ENCODE results near the gene HAGHL. TPM values are rescaled to one million over a fixed set of nuclear protein-coding genes. Genes with fewer than 3 reads are reported as not detected.

Gene HAGHL
- total and polyA plus RNA-seq, 2 of the 8 experiments (the other 6 are each of a cell fraction or from before 2014, with no cell fraction given): 26.6 to 26.9 TPM

- Histone ChIP-seq H3K14ac (ENCODE audit: insufficient read length) (no peak overlapping the region), H4K91ac (replicated peaks; ENCODE audit: insufficient read length, low read length) (no peak overlapping the region), H4K8ac (ENCODE audit: extremely low read depth, insufficient read depth, low read length) (no peak overlapping the region), H3K23ac (ENCODE audit: insufficient read length) (no peak overlapping the region), H4K5ac (ENCODE audit: insufficient read length, low read depth, low read length) (no peak overlapping the region), H3K27me3 (replicated peaks in 1 of 4; ENCODE audit: control insufficient read depth in 3 of 4, extremely low read depth in 1 of 4, insufficient read depth in 3 of 4, low read length in 3 of 4) (peaks cover 57 to 84% (median 79%) of the 10 kb centered on the region in 4 experiments), H4K20me1 (replicated peaks in 1 of 2; ENCODE audit: control insufficient read depth in 1 of 2, insufficient read depth in 2 of 2, low read length in 2 of 2) (peaks cover 8 to 27% of the 10 kb centered on the region in 2 experiments), H2BK5ac (ENCODE audit: low read depth, low read length) (no peak overlapping the region), H3K4me3 (ENCODE audit: extremely low read depth in 1 of 4, insufficient read depth in 2 of 4, low read depth in 3 of 4, low read length in 4 of 4) (no peak overlapping the region), H3K79me1 (ENCODE audit: low read depth, low read length) (no peaks in the 10 kb centered on the region), H3K79me2 (ENCODE audit: control insufficient read depth in 1 of 2, insufficient read depth in 2 of 2, low read length in 2 of 2) (no peaks in the 10 kb centered on the region), H3K18ac (ENCODE audit: extremely low read depth, low read length) (no peak overlapping the region), H3K27ac (ENCODE audit: low read depth, low read length) (no peak overlapping the region), H3K9me3 (ENCODE audit: insufficient read depth in 2 of 2, low read depth in 1 of 2, low read length in 1 of 2) (no peaks in the 10 kb centered on the region), H3K4me2 (ENCODE audit: insufficient read depth in 1 of 2, low read depth in 2 of 2, low read length in 2 of 2) (no peak overlapping the region), H3K56ac (replicated peaks; ENCODE audit: insufficient read length, low read depth, low read length) (no peak overlapping the region), H2BK120ac (replicated peaks; ENCODE audit: low read depth, low read length) (no peak overlapping the region), H2AK5ac (ENCODE audit: low read depth, low read length) (no peak overlapping the region), H2BK20ac (ENCODE audit: low read length) (no peak overlapping the region), H3K4me1 (replicated peaks in 1 of 4; ENCODE audit: control insufficient read depth in 3 of 4, insufficient read depth in 4 of 4, low read length in 3 of 4) (peaks cover 0 to 8% (median 2%) of the 10 kb centered on the region in 4 experiments; a peak in 4 of 7 replicates), H3K4ac (replicated peaks; ENCODE audit: insufficient read length, low read depth, low read length) (no peak overlapping the region), H2AFZ (ENCODE audit: low read length) (no peak overlapping the region), H3K36me3 (ENCODE audit: control insufficient read depth in 2 of 4, insufficient read depth in 4 of 4, low read length in 3 of 4) (no peaks in the 10 kb centered on the region), H3K9ac (replicated peaks in 1 of 4; ENCODE audit: extremely low read depth in 1 of 4, low read depth in 3 of 4, low read length in 3 of 4) (no peak overlapping the region), H2BK12ac (ENCODE audit: low read depth, low read length) (no peak overlapping the region), H3K23me2 (ENCODE audit: low read depth, low read length) (peaks cover 12% of the 10 kb centered on the region; the same call in 1 of the 2 replicates), H2BK15ac (ENCODE audit: low read length) (no peak overlapping the region)
- ChIA-PET POLR2A (ENCODE audit: partially characterized antibody) (interaction anchor here (1.0 to 4.5 kb wide), 6 partner anchors 8 to 82 kb away, joined by 3 to 30 read pairs (median 5); partner anchors contain the start of genes ANTKMT, JMJD8 and WDR24), CTCF (ENCODE audit: partially characterized antibody) (interaction anchor here (0.7 to 33.4 kb wide), 7 partner anchors 10 to 83 kb away, joined by 3 to 977 read pairs (median 5); partner anchors contain the start of genes ANTKMT, CCDC78, CIAO3 and HAGHL)
- WGBS, 2 experiments (ENCODE audit: extremely low coverage in 1 of 2, insufficient coverage in 1 of 2, insufficient read length in 1 of 2, insufficient replicate concordance in 2 of 2, low coverage in 1 of 2, low lambda C conversion rate in 2 of 2, missing lambda C conversion rate in 1 of 2): 94% methylated on average over 19 of the region's 19 CpGs; no CpG with 5 or more reads in 1 of the 2 experiments
- FAIRE-seq (no peak), DNase-seq (ENCODE audit: low read depth in 1 of 2, low spot score in 2 of 2) (no peak)
- no peak for TF ChIP-seq CREB1 (IDR thresholded peaks at IDR 0.05)
- no peak for TF ChIP-seq EP300 (IDR thresholded peaks at IDR 0.05; ENCODE audit: borderline replicate concordance in 1 of 2, low read depth in 2 of 2, low read length in 2 of 2)
These were observed 24.6 kb upstream of the HAGHL start for GRCh38 chr16:702341-702740.

Data from H1 (cell line).